Transverse colon (tissue), 4 donors: ENCODE measurements around the gene FGD4. TPM values are rescaled to one million over a fixed set of nuclear protein-coding genes. Genes with fewer than 3 reads are reported as not detected.

ENCODE experiments used
- DNase-seq: peaks from one replicate; pipeline ENCODE4 v3.0.0-alpha.2; 2019
- H3K27ac ChIP-seq, 4 donors: fragments of 200-600 bp; sonication (generic); 2 replicates each; pipeline ENCODE4 v1.5.1; 2016 to 2018; ENCODE audit warnings: inconsistent platforms in 4 of 4
- H3K27me3 ChIP-seq: fragments of 200-600 bp; sonication (generic); 2 replicates; pipeline ENCODE4 v1.5.1; 2017; ENCODE audit warnings: inconsistent platforms
- H3K36me3 ChIP-seq, 4 donors: fragments of 200-600 bp; sonication (generic); 2 replicates each; pipeline ENCODE4 v1.5.1; 2017 to 2019; ENCODE audit warnings: inconsistent platforms in 4 of 4
- H3K4me1 ChIP-seq, 4 donors: fragments of 200-600 bp; sonication (generic); 2 replicates each; pipeline ENCODE4 v1.5.1; 2017 to 2020; ENCODE audit warnings: inconsistent platforms in 4 of 4
- H3K4me3 ChIP-seq, 4 donors: fragments of 200-600 bp; sonication (generic); 1 replicate in 1 of 4; 2 replicates in 3 of 4; pipeline versions ENCODE4 v1.5.1 to v1.6.1; 2017 to 2019; ENCODE audit warnings: inconsistent platforms in 4 of 4
- H3K9me3 ChIP-seq, 2 donors: fragments of 200-600 bp; sonication (generic); 2 replicates each; pipeline ENCODE4 v1.5.1; 2017 to 2019; ENCODE audit warnings: inconsistent platforms in 2 of 2
- CTCF ChIP-seq, 5 experiments: fragments of 200-600 bp in 3 of 5; fragments of 450-650 bp in 2 of 5; sonication (generic) in 3 of 5; IDR thresholded peaks; 1 replicate in 2 of 5; 2 replicates in 3 of 5; pipeline ENCODE4 v1.5.1; 2016 to 2017; ENCODE audit warnings: antibody characterized with exemption in 5 of 5, inconsistent platforms in 3 of 5, mild to moderate bottlenecking in 2 of 5, moderate library complexity in 1 of 5
- EP300 ChIP-seq: sonication (generic); formaldehyde crosslinking; IDR thresholded peaks from one replicate; pipeline ENCODE4 v1.6.1; 2017; ENCODE audit warnings: antibody characterized with exemption, low read depth
- POLR2A ChIP-seq: fragments of 450-650 bp; IDR thresholded peaks from one replicate; pipeline ENCODE4 v1.6.1; 2016; ENCODE audit warnings: antibody characterized with exemption, mild to moderate bottlenecking, moderate library complexity
- POLR2AphosphoS5 ChIP-seq, 3 donors: sonication (generic); formaldehyde crosslinking; IDR thresholded peaks; one replicate each; pipeline ENCODE4 v1.6.1; 2016; ENCODE audit warnings: antibody characterized with exemption in 3 of 3
- WGBS, 2 donors: methylation state at CpG; one replicate each; pipeline ENCODE4 v1.1.5; 2018; ENCODE audit warnings: low coverage in 1 of 2; 5-methylcytosine and 5-hydroxymethylcytosine counted together
- in situ Hi-C, 4 donors: fragments of 200-750 bp; cut with MboI; loops; one replicate each; pipeline versions ENCODE4 v1.15.0 to v1.15.1; 2017; ENCODE audit warnings: low sequenced_read_pairs in 3 of 4, low pct_ligation_motif_present in 1 of 4, low pct_unique_long_range_greater_than_20kb in 1 of 4
- intact Hi-C: fragments of 100-400 bp; cut with DNase I; formaldehyde crosslinking; loops from one replicate; pipeline ENCODE4 v1.15.1; 2023; ENCODE audit warnings: low total_unique reads
- total RNA-seq, 4 donors: library from RNA; depleted of rRNA; stranded (reverse); fragments of >200 nt; gene quantifications; one replicate each; pipeline ENCODE4 v1.1.0, GENCODE V29; 2016

FGD4 gene
- total RNA-seq, 4 donors from 2014 or later: 80.2 to 132 (median 98.2) TPM

GRCh38 chr12:32377344-32378055 lies 21.9 kb upstream of the FGD4 start:
- in situ Hi-C loops: no loop called here
- WGBS, 2 donors: 78 to 82% methylated on average over 7 to 12 of the region's 12 CpGs
- no peaks in the 10 kb centered on the region for H3K9me3 ChIP-seq
- no peak for DNase-seq
- H3K4me3 ChIP-seq: no peak overlapping the region
- H3K27me3 ChIP-seq: no peaks in the 10 kb centered on the region
- no peaks in the 10 kb centered on the region for H3K36me3 ChIP-seq
- intact Hi-C loops: no loop called here
- TF ChIP-seq POLR2A (no peak), POLR2AphosphoS5 (IDR thresholded peaks at IDR 0.05) (no peak), EP300 (no peak), CTCF (IDR thresholded peaks at IDR 0.05) (no peak)
- no peak overlapping the region for H3K27ac ChIP-seq
- no peaks in the 10 kb centered on the region for H3K4me1 ChIP-seq

GRCh38 chr12:32379213-32379612 lies 20.1 kb upstream of the FGD4 start:
- intact Hi-C loops: no loop called here
- TF ChIP-seq POLR2AphosphoS5 (IDR thresholded peaks at IDR 0.05): no peak
- TF ChIP-seq EP300: no peak
- TF ChIP-seq POLR2A: no peak
- no peak for TF ChIP-seq CTCF (IDR thresholded peaks at IDR 0.05)
- DNase-seq: no peak
- H3K9me3 ChIP-seq: no peaks in the 10 kb centered on the region
- in situ Hi-C loops: no loop called here
- no peaks in the 10 kb centered on the region for H3K27me3 ChIP-seq
- no peaks in the 10 kb centered on the region for H3K36me3 ChIP-seq
- no peak overlapping the region for H3K4me3 ChIP-seq
- WGBS, 2 donors: 88 to 89% methylated on average over 9 to 10 of the region's 10 CpGs
- H3K4me1 ChIP-seq: no peaks in the 10 kb centered on the region
- H3K27ac ChIP-seq: no peak overlapping the region

- Histone ChIP-seq H3K9me3 (no peaks in the 10 kb centered on the region), H3K4me1 (no peaks in the 10 kb centered on the region), H3K4me3 (no peak overlapping the region), H3K27me3 (no peaks in the 10 kb centered on the region), H3K36me3 (no peaks in the 10 kb centered on the region), H3K27ac (no peak overlapping the region)
- TF ChIP-seq EP300: no peak
- TF ChIP-seq POLR2A: no peak
- TF ChIP-seq CTCF (IDR thresholded peaks at IDR 0.05): no peak
- no peak for TF ChIP-seq POLR2AphosphoS5 (IDR thresholded peaks at IDR 0.05)
- in situ Hi-C loops (no loop called here), intact Hi-C loops (no loop called here)
- WGBS, 2 donors: 79 to 93% methylated on average over 8 of the region's 8 CpGs
- no peak for DNase-seq
These were observed 19.7 kb upstream of the FGD4 start for GRCh38 chr12:32379667-32380066.

GRCh38 chr12:32382226-32382625 lies 17.1 kb upstream of the FGD4 start:
- TF ChIP-seq EP300: no peak
- no peak for TF ChIP-seq POLR2A
- TF ChIP-seq POLR2AphosphoS5 (IDR thresholded peaks at IDR 0.05): no peak
- no peak for TF ChIP-seq CTCF (IDR thresholded peaks at IDR 0.05)
- 88 to 91% methylated on average over 1 to 2 of the region's 2 CpGs for WGBS, 2 donors
- H3K4me1 ChIP-seq: no peaks in the 10 kb centered on the region
- no peak overlapping the region for H3K27ac ChIP-seq
- no peak for DNase-seq
- H3K27me3 ChIP-seq: no peaks in the 10 kb centered on the region
- H3K9me3 ChIP-seq: no peaks in the 10 kb centered on the region
- in situ Hi-C loops (no loop called here), intact Hi-C loops (no loop called here)
- no peak overlapping the region for H3K4me3 ChIP-seq
- no peaks in the 10 kb centered on the region for H3K36me3 ChIP-seq
